Endothelial cell of umbilical vein (primary cell): Measurements from ENCODE around the gene NCF4. TPM values are rescaled to one million over a fixed set of nuclear protein-coding genes. Genes with fewer than 3 reads are reported as not detected.

Experiments used
- BruUV-seq: library from RNA; stranded (reverse); fragments of 400-500 nt; replicated peaks from 2 replicates; lab custom pipeline; 2021; lab: Mats Ljungman, UMichigan
- CTCF ChIA-PET: fragments of 300-600, 350-600 bp; sonication (Branson Sonifier 250); formaldehyde crosslinking; loops from one replicate; lab custom pipeline; 2021; ENCODE audit warnings: antibody characterized with exemption, inconsistent platforms; lab: Charles Lee
- POLR2A ChIA-PET: fragments of 300-600, 350-600 bp; sonication (Branson Sonifier 250); formaldehyde crosslinking; loops from one replicate; lab custom pipeline; 2021; ENCODE audit warnings: antibody characterized with exemption, inconsistent platforms; lab: Charles Lee
- DNase-seq: peaks from one replicate; pipeline ENCODE4 v3.0.0-alpha.2; 2011; ENCODE audit warnings: low read depth, low spot score
- FAIRE-seq: peaks from 2 replicates; lab custom pipeline; 2011; peaks lifted over from hg19 to GRCh38; lab: Jason Lieb, UNC
- H2AFZ ChIP-seq: 2 replicates; pipeline ENCODE4 v1.6.0; 2012; ENCODE audit warnings: low read depth, low read length, control low read depth, inconsistent platforms
- H3K27ac ChIP-seq: 2 replicates; pipeline ENCODE4 v1.5.1; 2011; ENCODE audit warnings: low read depth, mild to moderate bottlenecking, control low read depth, low read length, moderate library complexity; ENCODE audit not compliant: insufficient read depth
- H3K27me3 ChIP-seq, 2 experiments: 2 replicates each; pipeline versions ENCODE4 v1.6.0 to v1.6.1; 2011; ENCODE audit warnings: low read length in 2 of 2, mixed read lengths in 1 of 2; ENCODE audit not compliant: control insufficient read depth in 2 of 2, insufficient read depth in 2 of 2
- H3K36me3 ChIP-seq, 2 experiments: 2 replicates in 1 of 2; 3 replicates in 1 of 2; pipeline ENCODE4 v1.5.1; 2011; ENCODE audit warnings: low read length in 2 of 2, mild to moderate bottlenecking in 1 of 2, moderate library complexity in 1 of 2; ENCODE audit not compliant: control insufficient read depth in 2 of 2, insufficient read depth in 2 of 2; ENCODE audit errors: extremely low read depth in 1 of 2
- H3K4me1 ChIP-seq: 3 replicates; pipeline ENCODE4 v1.5.1; 2011; ENCODE audit warnings: mild to moderate bottlenecking, low read length; ENCODE audit not compliant: control insufficient read depth, insufficient read depth; ENCODE audit errors: extremely low read depth
- H3K4me2 ChIP-seq: 2 replicates; pipeline ENCODE4 v1.6.1; 2011; ENCODE audit warnings: low read length, control low read depth, mixed read lengths; ENCODE audit not compliant: insufficient read depth
- H3K4me3 ChIP-seq, 3 experiments: fragments of 200-600 bp in 1 of 3; sonication (generic), shearing (Covaris generic) in 1 of 3; replicated peaks in 1 of 3; 2 replicates each; pipeline ENCODE4 v1.5.1; 2011 to 2016; ENCODE audit warnings: control low read depth in 3 of 3, low read length in 3 of 3, mild to moderate bottlenecking in 2 of 3, inconsistent platforms in 1 of 3, low read depth in 1 of 3, moderate library complexity in 1 of 3; ENCODE audit not compliant: insufficient read depth in 1 of 3
- H3K79me2 ChIP-seq: 2 replicates; pipeline ENCODE4 v1.6.0; 2012; ENCODE audit warnings: low read length, inconsistent platforms; ENCODE audit not compliant: control insufficient read depth, insufficient read depth
- H3K9ac ChIP-seq: replicated peaks from 2 replicates; pipeline ENCODE3; 2011; ENCODE audit warnings: low read length, control low read depth; ENCODE audit not compliant: insufficient read depth; ENCODE audit errors: extremely low read depth
- H3K9me1 ChIP-seq: replicated peaks from 3 replicates; pipeline ENCODE4 v1.6.0; 2011; ENCODE audit warnings: mild to moderate bottlenecking, low read length; ENCODE audit not compliant: control insufficient read depth, insufficient read depth; ENCODE audit errors: extremely low read depth
- H3K9me3 ChIP-seq: replicated peaks from 2 replicates; pipeline ENCODE4 v1.5.1; 2012; ENCODE audit warnings: low read length, inconsistent platforms; ENCODE audit not compliant: control insufficient read depth, insufficient read depth
- H4K20me1 ChIP-seq: replicated peaks from 2 replicates; pipeline ENCODE3; 2011; ENCODE audit warnings: mild to moderate bottlenecking, low read length; ENCODE audit not compliant: control insufficient read depth, insufficient read depth; ENCODE audit errors: extremely low read depth
- CTCF ChIP-seq, 2 donors: IDR thresholded peaks; 1 replicate in 1 of 2; 2 replicates in 1 of 2; pipeline ENCODE4 v1.5.1; 2011; ENCODE audit warnings: low read length in 2 of 2, mild to moderate bottlenecking in 2 of 2, moderate library complexity in 2 of 2, control low read depth in 1 of 2, inconsistent platforms in 1 of 2, low read depth in 1 of 2; ENCODE audit not compliant: insufficient read depth in 1 of 2; ENCODE audit errors: extremely low read depth in 1 of 2
- EZH2 ChIP-seq: IDR thresholded peaks from 2 replicates; pipeline ENCODE4 v1.6.1; 2012; ENCODE audit warnings: borderline replicate concordance, low read depth, mild to moderate bottlenecking, moderate library complexity, low read length, inconsistent platforms; ENCODE audit not compliant: severe bottlenecking
- FOS ChIP-seq: IDR thresholded peaks from 2 replicates; pipeline ENCODE4 v1.6.1; 2011; ENCODE audit warnings: mild to moderate bottlenecking, low read length, moderate library complexity, borderline replicate concordance; ENCODE audit not compliant: insufficient read depth
- GATA2 ChIP-seq: IDR thresholded peaks from 2 replicates; pipeline ENCODE4 v1.7.0; 2011; ENCODE audit warnings: low read depth, mild to moderate bottlenecking, moderate library complexity, mixed read lengths, low read length; ENCODE audit not compliant: insufficient read length, insufficient read depth
- JUN ChIP-seq: IDR thresholded peaks from 2 replicates; pipeline ENCODE4 v1.6.1; 2011; ENCODE audit warnings: borderline replicate concordance, low read depth; ENCODE audit not compliant: insufficient read length, insufficient read depth
- MAX ChIP-seq: IDR thresholded peaks from 2 replicates; pipeline ENCODE4 v1.6.1; 2011; ENCODE audit not compliant: insufficient read depth, insufficient read length
- MYC ChIP-seq: IDR thresholded peaks from one replicate; pipeline ENCODE4 v1.6.1; 2011; ENCODE audit warnings: mild to moderate bottlenecking, low read depth, low read length
- POLR2A ChIP-seq: IDR thresholded peaks from 2 replicates; pipeline ENCODE4 v1.6.1; 2012; ENCODE audit warnings: low read depth, mild to moderate bottlenecking, control low read depth, low read length
- POLR2AphosphoS5 ChIP-seq: IDR thresholded peaks from 2 replicates; pipeline ENCODE4 v1.6.1; 2012; ENCODE audit warnings: low read depth, mild to moderate bottlenecking, control low read depth, low read length, moderate library complexity; ENCODE audit not compliant: insufficient read depth
- dilution Hi-C: fragments of 300-500 bp; cut with MboI; formaldehyde crosslinking; loops from one replicate; pipeline ENCODE4 v1.15.0; 2019; ENCODE audit warnings: low sequenced_read_pairs; ENCODE audit not compliant: extremely low pct_ligation_motif_present
- intact Hi-C: fragments of 100-400 bp; cut with micrococcal nuclease; formaldehyde crosslinking; loops from one replicate; pipeline ENCODE4 v1.10.0; 2022
- polyA plus RNA-seq, 4 experiments: library from polyadenylated mRNA; depleted of rRNA in 3 of 4; stranded (reverse) in 3 of 4; unstranded in 1 of 4; fragments of >200 nt; gene quantifications; 2 replicates each; pipeline versions ENCODE4 v1.2.1 to v1.2.3, GENCODE V29; 2011 to 2012; ENCODE audit warnings: missing spikeins in 1 of 4
- total RNA-seq: library from RNA; stranded (reverse); gene quantifications from 2 replicates; pipeline ENCODE4 v1.2.3, GENCODE V29; 2021

NCF4 gene
- total and polyA plus RNA-seq, 2 donors (not counting 3 experiments of a cell fraction or from before 2014, with no cell fraction given), result 0.07 TPM; not detected in 1

- dilution Hi-C loops (no loop called here), intact Hi-C loops (no loop called here)
- peak overlapping the region; percentile 87 for H3K27ac ChIP-seq
- peaks cover 35% of the 10 kb centered on the region for H3K4me1 ChIP-seq
- TF ChIP-seq FOS, result no peak
- no peak for TF ChIP-seq GATA2
- TF ChIP-seq POLR2AphosphoS5, result no peak
- no peak for TF ChIP-seq POLR2A
- TF ChIP-seq JUN, result no peak
- no peak for TF ChIP-seq MYC
- no peak for TF ChIP-seq MAX
- no peak for TF ChIP-seq EZH2
- TF ChIP-seq CTCF (IDR thresholded peaks at IDR 0.05; ENCODE audit: extremely low read depth in 1 of 2, insufficient read depth in 1 of 2, low read depth in 1 of 2, low read length in 2 of 2), result no peak
- peaks cover 2% of the 10 kb centered on the region for H3K9me3 ChIP-seq
- no peaks in the 10 kb centered on the region for H3K79me2 ChIP-seq
- DNase-seq (no peak), FAIRE-seq (no peak)
- no peaks in the 10 kb centered on the region for H4K20me1 ChIP-seq
- no peak overlapping the region for H2AFZ ChIP-seq
- no peaks in the 10 kb centered on the region for H3K36me3 ChIP-seq
- no peaks in the 10 kb centered on the region for H3K27me3 ChIP-seq
- ChIA-PET CTCF (interaction anchor here (0.9 to 1.6 kb wide), 3 partner anchors 26 to 314 kb away, joined by 3 read pairs; no protein-coding TSS in a partner anchor), POLR2A (no interaction called here)
- H3K4me3 ChIP-seq, result no peak overlapping the region
- no peak overlapping the region for H3K9ac ChIP-seq
- BruUV-seq, result no TSS peak
- no peaks in the 10 kb centered on the region for H3K9me1 ChIP-seq
- no peak overlapping the region for H3K4me2 ChIP-seq
Observed at GRCh38 chr22:36886016-36886415, 25.2 kb downstream of the NCF4 start.
